Measurements from ENCODE around the gene MFRP.

Gene MFRP

DNA sequence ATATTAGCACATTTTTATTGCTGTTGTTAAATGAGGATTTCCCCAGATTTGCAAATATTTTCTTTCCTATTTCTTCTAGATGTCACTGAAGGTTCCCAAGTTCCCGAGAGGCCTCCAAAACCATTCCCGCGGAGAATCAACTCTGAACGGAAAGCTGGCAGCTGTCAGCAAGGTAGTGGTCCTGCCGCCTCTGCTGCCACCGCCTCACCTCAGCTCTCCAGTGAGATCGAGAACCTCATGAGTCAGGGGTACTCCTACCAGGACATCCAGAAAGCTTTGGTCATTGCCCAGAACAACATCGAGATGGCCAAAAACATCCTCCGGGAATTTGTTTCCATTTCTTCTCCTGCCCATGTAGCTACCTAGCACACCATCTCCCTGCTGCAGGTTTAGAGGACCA, 47.1 kb downstream of the MFRP start:
- no peak for DNase-seq (ENCODE audit: low spot score)
- TF ChIP-seq, protein P1, sequence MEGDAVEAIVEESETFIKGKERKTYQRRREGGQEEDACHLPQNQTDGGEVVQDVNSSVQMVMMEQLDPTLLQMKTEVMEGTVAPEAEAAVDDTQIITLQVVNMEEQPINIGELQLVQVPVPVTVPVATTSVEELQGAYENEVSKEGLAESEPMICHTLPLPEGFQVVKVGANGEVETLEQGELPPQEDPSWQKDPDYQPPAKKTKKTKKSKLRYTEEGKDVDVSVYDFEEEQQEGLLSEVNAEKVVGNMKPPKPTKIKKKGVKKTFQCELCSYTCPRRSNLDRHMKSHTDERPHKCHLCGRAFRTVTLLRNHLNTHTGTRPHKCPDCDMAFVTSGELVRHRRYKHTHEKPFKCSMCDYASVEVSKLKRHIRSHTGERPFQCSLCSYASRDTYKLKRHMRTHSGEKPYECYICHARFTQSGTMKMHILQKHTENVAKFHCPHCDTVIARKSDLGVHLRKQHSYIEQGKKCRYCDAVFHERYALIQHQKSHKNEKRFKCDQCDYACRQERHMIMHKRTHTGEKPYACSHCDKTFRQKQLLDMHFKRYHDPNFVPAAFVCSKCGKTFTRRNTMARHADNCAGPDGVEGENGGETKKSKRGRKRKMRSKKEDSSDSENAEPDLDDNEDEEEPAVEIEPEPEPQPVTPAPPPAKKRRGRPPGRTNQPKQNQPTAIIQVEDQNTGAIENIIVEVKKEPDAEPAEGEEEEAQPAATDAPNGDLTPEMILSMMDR (IDR thresholded peaks at IDR 0.05; ENCODE audit: extremely low read depth, missing control alignments), result no peak

DNA sequence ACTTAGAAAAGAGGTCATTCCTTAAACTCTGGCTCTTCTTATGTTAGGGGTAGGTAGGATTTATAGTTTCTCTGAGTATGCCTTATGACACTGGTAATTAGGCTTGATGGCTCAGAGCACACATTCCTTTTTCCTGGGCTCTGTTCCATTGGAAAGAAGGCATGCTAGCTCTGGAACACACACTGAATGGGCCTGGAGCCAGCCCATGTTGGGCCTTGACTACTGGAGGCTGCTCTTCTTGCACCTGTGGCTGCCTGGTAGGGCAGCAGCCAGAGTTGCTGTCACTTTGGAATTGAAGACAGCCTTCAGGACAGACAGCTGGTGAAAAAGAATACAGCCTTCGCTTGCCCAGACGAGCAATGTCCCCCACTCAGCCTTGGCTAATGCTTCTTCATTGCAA, 47.8 kb downstream of the MFRP start:
- DNase-seq (ENCODE audit: low spot score), result no peak
- TF ChIP-seq, protein P1 (IDR thresholded peaks at IDR 0.05; ENCODE audit: extremely low read depth, missing control alignments), result no peak

DNA sequence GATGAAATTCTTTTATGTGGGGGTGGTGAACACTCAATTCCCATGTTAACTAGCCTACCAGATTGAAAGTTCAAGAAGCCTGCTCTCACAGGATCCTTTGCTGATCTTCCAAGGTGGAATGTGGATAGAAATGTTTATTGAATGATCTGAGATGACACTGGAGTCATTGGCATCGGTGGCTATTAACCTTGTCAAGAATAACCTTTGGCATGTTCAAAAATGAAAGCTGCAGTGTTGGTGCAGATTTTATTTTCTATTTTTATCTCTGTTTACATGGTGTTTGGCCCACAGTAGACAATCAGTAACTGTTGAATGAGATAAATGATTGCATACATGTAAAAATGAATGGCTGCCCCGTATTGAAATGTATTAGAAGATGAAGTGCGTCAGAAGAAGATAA, 48.6 kb downstream of the MFRP start:
- TF ChIP-seq, protein P1 (IDR thresholded peaks at IDR 0.05; ENCODE audit: extremely low read depth, missing control alignments), result no peak
- no peak for DNase-seq (ENCODE audit: low spot score)

DNA sequence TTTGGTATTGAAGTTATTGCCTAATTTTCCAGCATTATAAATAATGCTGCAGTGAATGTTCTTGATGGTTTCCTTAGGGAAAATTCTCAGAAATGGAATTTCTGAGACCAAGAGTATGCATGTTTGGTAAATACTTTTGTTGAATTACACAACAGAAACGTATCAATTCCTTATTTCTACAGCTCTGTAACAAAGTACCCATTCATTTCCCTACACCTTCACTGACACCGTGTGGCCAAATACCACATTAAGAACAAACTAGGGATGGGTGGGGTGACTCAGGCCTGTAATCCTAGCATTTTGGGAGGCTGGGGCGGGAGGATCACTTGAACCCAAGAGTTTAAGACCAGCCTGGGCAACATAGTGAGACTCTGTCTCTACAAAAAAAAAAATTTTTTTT, 51.3 kb downstream of the MFRP start:
- DNase-seq (ENCODE audit: low spot score), result no peak
- TF ChIP-seq, protein P1 (IDR thresholded peaks at IDR 0.05; ENCODE audit: extremely low read depth, missing control alignments), result no peak

DNA sequence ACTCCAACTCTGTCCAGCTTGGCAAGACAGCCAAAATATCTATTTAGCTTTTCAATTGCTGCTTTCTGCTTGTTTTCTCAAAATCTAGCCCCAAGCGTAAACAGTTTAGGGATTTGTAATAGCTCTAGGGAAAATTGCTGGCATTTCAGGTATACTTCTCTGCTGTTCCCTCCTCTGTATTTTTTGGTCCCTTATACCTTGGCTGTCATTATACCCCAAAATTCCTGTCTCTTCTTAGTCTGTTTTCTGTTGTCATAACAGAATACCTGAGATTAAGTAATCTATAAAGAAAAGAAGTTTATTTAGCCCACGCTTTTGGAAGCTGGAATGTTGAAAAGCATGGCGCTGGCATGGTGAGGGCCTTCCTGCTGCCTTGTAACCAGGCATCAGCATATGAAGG, 53.0 kb downstream of the MFRP start:
- TF ChIP-seq, protein P1 (IDR thresholded peaks at IDR 0.05; ENCODE audit: extremely low read depth, missing control alignments), result no peak
- no peak for DNase-seq (ENCODE audit: low spot score)

DNA sequence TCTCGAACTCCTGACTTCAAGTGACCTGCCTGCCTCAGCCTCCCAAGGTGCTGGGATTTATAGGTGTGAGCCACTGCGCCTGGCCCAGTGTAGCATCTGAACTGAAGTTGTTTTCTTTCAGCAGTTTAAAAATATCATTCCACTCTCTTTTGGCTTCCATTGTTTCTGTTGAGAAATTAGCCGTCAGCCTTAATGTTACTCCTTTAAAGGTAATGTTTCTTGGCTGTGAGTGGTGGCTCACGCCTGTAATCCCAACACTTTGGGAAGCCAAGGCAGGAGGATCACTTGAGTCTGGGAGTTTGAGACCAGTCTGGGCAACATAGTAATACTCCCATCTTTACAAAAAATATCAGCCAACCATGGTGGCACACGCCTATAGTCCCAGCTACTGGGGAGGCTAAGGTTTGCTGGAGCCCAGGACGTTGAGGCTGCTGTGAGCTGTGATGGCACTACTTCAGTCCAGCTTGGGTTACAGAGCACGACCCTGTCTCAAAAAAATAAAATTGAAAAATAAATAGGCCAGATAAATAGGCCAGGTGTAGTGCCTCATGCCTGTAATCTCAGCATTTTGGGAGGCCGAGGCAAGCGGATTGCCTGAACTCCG, 55.5 kb downstream of the MFRP start:
- TF ChIP-seq, protein P1 (IDR thresholded peaks at IDR 0.05; ENCODE audit: extremely low read depth, missing control alignments), result no peak

More for the DNA sequence above, 55.5 kb downstream of the MFRP start:
- no peak for DNase-seq (ENCODE audit: low spot score)

Data from GM20000 (cell line).